ENCODE data around the gene NAGPA.

- no peak for TF ChIP-seq RAD21 (IDR thresholded peaks at IDR 0.05; ENCODE audit: insufficient read depth, low read depth, low read length)
- TF ChIP-seq CHD1 (IDR thresholded peaks at IDR 0.05; ENCODE audit: low read depth, low read length), result no peak
- TF ChIP-seq EZH2 (IDR thresholded peaks at IDR 0.05; ENCODE audit: borderline replicate concordance, control insufficient read depth, low read depth, low read length), result no peak
- TF ChIP-seq MAX (IDR thresholded peaks at IDR 0.05; ENCODE audit: low read depth, low read length), result no peak
- no peak for TF ChIP-seq TAF1 (IDR thresholded peaks at IDR 0.05; ENCODE audit: borderline replicate concordance, low read depth, low read length)
- no peak for TF ChIP-seq CHD2 (IDR thresholded peaks at IDR 0.05; ENCODE audit: borderline replicate concordance, low read depth, low read length)
- TF ChIP-seq GABPA (IDR thresholded peaks at IDR 0.05; ENCODE audit: low read depth), result no peak
- TF ChIP-seq FOS (IDR thresholded peaks at IDR 0.05; ENCODE audit: borderline replicate concordance, extremely low read depth, insufficient read length), result no peak
- TF ChIP-seq SP1 (IDR thresholded peaks at IDR 0.05; ENCODE audit: low read depth, low read length), result no peak
- no peak for TF ChIP-seq CREM (IDR thresholded peaks at IDR 0.05; ENCODE audit: low read depth)
- no peak for TF ChIP-seq ETV6 (conservative IDR thresholded peaks at IDR 0.05 in 1 of 2, IDR thresholded peaks at IDR 0.05 in 1 of 2; ENCODE audit: borderline replicate concordance in 1 of 2, low read depth in 1 of 2)
- TF ChIP-seq RAD51 (IDR thresholded peaks at IDR 0.05), result no peak
Observed at GRCh38 chr16:4990415-4990814, 43.3 kb downstream of the NAGPA start.

All from GM12878 (cell line).